ENCODE data around the gene ZDHHC4. TPM values are rescaled to one million over a fixed set of nuclear protein-coding genes. Genes with fewer than 3 reads are reported as not detected.

ZDHHC4 gene
- total RNA-seq, 4 donors from 2014 or later = 6.4 to 53.8 (median 26.1) TPM

DNA sequence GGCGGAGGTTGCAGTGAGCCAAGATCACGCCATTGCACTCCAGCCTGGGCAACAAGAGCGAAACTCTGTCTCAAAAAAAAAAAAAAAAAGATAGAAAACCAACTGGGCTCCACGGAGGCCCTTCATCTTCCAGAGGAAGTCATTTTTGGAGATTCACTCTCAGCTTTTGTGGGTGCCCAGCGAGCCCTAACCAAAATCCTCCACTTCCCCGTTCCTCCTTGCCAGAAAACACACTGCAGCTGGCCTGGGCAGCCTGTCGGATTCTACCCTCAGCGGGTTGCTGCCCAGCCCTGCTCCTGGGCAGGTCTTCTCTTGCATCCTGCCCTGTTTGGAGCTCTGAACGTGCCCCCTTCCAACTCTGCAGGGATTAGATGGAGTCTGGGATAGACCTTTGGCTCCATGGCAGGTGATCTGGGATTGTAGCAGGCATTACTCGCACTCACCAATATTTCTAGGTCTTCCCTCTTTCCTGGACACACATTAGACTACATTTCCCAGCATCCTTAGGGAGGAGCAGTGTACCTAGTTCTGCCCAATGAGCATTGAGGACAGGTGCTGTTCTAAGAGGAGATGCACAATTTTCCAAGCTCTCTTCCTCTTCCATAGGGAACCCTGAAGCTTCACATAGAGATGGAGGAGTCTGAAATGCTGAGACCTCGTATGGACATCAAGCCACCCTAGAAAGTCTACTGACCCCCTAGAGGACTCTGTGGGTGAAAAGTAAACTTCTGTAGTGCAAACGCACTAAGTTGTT lies 30.6 kb upstream of the ZDHHC4 start:
- H3K4me1 ChIP-seq = no peaks in the 10 kb centered on the region
- intact Hi-C loops (cut with DNase I; ENCODE audit: low total_unique reads) (loop anchor here (10.0 kb wide), 1 partner anchor 342 kb away; no protein-coding TSS in a partner anchor), in situ Hi-C loops (cut with MboI; ENCODE audit: low pct_ligation_motif_present in 1 of 4, low pct_unique_long_range_greater_than_20kb in 1 of 4, low sequenced_read_pairs in 3 of 4) (no loop called here)
- no peak overlapping the region for H3K27ac ChIP-seq
- H3K9me3 ChIP-seq = no peaks in the 10 kb centered on the region
- 66 to 76% methylated on average over 5 to 12 of the region's 12 CpGs for WGBS, 2 donors (ENCODE audit: low coverage in 1 of 2)
- H3K4me3 ChIP-seq = no peak overlapping the region
- DNase-seq = no peak
- TF ChIP-seq CTCF (IDR thresholded peaks at IDR 0.05) (no peak), POLR2AphosphoS5 (IDR thresholded peaks at IDR 0.05) (no peak), EP300 (IDR thresholded peaks at IDR 0.05; ENCODE audit: low read depth) (no peak), POLR2A (IDR thresholded peaks at IDR 0.05) (no peak)
- H3K27me3 ChIP-seq = no peaks in the 10 kb centered on the region
- no peaks in the 10 kb centered on the region for H3K36me3 ChIP-seq

DNA sequence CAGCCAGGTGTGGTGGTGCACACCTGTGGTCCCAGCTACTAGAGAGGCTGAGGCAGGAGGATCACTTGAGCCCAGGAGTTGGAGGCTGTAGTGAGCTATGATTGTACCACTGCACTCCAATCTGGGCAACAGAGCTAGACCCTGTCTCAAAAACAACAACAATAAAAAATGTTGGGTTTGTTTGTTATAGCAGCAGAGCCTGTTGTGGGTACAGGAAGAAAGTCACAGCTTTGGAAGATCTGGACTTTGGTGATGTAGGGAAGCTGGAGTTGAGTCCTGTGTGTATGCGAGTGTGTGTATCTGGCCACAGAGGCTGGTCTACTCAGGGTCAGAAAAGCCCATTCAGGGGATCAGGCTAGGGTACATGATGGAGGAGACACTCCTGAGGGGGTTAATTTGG lies 29.9 kb upstream of the ZDHHC4 start:
- H3K27me3 ChIP-seq = no peaks in the 10 kb centered on the region
- intact Hi-C loops (cut with DNase I; ENCODE audit: low total_unique reads) (loop anchor here (10.0 kb wide), 1 partner anchor 343 kb away; no protein-coding TSS in a partner anchor), in situ Hi-C loops (cut with MboI; ENCODE audit: low pct_ligation_motif_present in 1 of 4, low pct_unique_long_range_greater_than_20kb in 1 of 4, low sequenced_read_pairs in 3 of 4) (no loop called here)
- WGBS, 2 donors (ENCODE audit: low coverage in 1 of 2) = 96 to 100% methylated on average over 1 of the region's 1 CpG
- no peaks in the 10 kb centered on the region for H3K9me3 ChIP-seq
- H3K4me3 ChIP-seq = no peak overlapping the region
- no peak overlapping the region for H3K27ac ChIP-seq
- H3K4me1 ChIP-seq = no peaks in the 10 kb centered on the region
- no peak for TF ChIP-seq POLR2AphosphoS5 (IDR thresholded peaks at IDR 0.05)
- no peak for DNase-seq
- no peaks in the 10 kb centered on the region for H3K36me3 ChIP-seq

DNA sequence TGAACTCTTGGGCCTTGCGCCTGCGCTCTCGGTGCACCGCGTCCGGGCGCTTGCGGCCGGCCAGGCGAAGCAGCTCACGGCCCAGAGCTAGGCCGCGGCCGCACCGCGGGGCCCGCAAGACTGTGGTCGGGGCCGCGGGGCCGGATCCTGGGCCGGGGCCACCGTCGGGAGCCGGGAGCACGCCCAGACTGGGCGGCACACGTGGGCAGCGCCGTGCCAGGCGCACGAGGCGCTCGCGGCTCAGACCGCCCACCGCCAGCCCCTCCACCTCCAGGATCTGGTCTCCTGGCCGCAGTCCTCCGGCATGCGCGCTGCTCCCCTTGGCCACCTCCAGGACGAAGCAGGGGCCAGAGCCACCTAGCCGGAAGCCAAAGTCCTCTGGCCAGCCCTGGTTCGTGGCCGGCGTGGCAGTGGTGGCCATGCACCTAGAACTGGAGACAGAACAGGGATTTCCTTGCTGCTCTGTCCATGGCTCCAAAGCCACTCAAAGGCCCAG lies 26.2 kb upstream of the ZDHHC4 start, which contains the start of gene GRID2IP:
TSS of gene GRID2IP (minus strand) at position 446 of the 496 bp plus-strand sequence. CDS start at position 421, 25 bp downstream.
- no peak within 1 kb of the TSS for H3K27ac ChIP-seq
- no peaks in the 10 kb centered on the region for H3K27me3 ChIP-seq
- WGBS, 2 donors (ENCODE audit: low coverage in 1 of 2) = 86% methylated on average over 27 of the region's 46 CpGs; no CpG with 5 or more reads in 1 of the 2 donors
- H3K9me3 ChIP-seq = no peaks in the 10 kb centered on the region
- DNase-seq = no peak
- H3K4me3 ChIP-seq = no peak within 1 kb of the TSS
- TF ChIP-seq POLR2A (IDR thresholded peaks at IDR 0.05) (no peak), POLR2AphosphoS5 (IDR thresholded peaks at IDR 0.05) (no peak), CTCF (IDR thresholded peaks at IDR 0.05) (no peak), EP300 (IDR thresholded peaks at IDR 0.05; ENCODE audit: low read depth) (no peak)
- intact Hi-C loops (cut with DNase I; ENCODE audit: low total_unique reads) = no loop called here
- in situ Hi-C loops (cut with MboI; ENCODE audit: low pct_ligation_motif_present in 1 of 4, low pct_unique_long_range_greater_than_20kb in 1 of 4, low sequenced_read_pairs in 3 of 4) = no loop called here
- H3K4me1 ChIP-seq = no peaks in the 10 kb centered on the region
- H3K36me3 ChIP-seq = no peaks in the 10 kb centered on the region

GRCh38 chr7:6553448-6554044 lies 23.7 kb upstream of the ZDHHC4 start:
- in situ Hi-C loops (cut with MboI; ENCODE audit: low pct_ligation_motif_present in 1 of 4, low pct_unique_long_range_greater_than_20kb in 1 of 4, low sequenced_read_pairs in 3 of 4) (no loop called here), intact Hi-C loops (cut with DNase I; ENCODE audit: low total_unique reads) (no loop called here)
- Histone ChIP-seq H3K9me3 (no peaks in the 10 kb centered on the region), H3K36me3 (no peaks in the 10 kb centered on the region), H3K4me1 (no peaks in the 10 kb centered on the region), H3K27me3 (no peaks in the 10 kb centered on the region), H3K27ac (no peak overlapping the region), H3K4me3 (no peak overlapping the region)
- 71% methylated on average over 7 of the region's 7 CpGs; no CpG with 5 or more reads in 1 of the 2 donors for WGBS, 2 donors (ENCODE audit: low coverage in 1 of 2)
- DNase-seq = no peak
- no peak for TF ChIP-seq POLR2AphosphoS5 (IDR thresholded peaks at IDR 0.05)
- TF ChIP-seq POLR2A (IDR thresholded peaks at IDR 0.05) = no peak
- TF ChIP-seq CTCF (IDR thresholded peaks at IDR 0.05) = no peak
- no peak for TF ChIP-seq EP300 (IDR thresholded peaks at IDR 0.05; ENCODE audit: low read depth)

Measured in transverse colon (tissue), 4 donors.